ENCODE data around the gene TRAP1.
"Not testable (repeated sequence)": the region's sequence is repeated elsewhere in the genome, so short reads cannot be mapped to it uniquely, and the experiment has no call there.

The TRAP1 gene

DNA sequence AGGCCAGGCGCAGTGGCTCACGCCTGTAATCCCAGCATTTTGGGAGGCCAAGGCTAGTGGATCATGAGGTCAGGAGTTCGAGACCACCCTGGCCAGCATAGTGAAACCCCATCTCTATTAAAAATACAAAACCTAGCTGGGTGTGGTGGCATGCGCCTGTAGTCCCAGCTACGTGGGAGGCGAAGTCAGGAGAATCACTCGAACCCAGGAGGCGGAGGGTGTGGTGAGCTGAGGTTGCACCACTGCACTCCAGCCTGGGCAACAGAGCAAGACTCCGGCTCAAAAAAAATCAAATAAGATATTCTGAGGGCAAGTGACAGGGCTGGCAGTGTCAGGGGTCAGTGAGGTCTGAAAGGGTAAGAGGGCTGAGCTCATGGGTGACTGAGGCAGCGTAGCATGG lies 2.9 kb downstream of the TRAP1 start:
- not testable (repeated sequence) for DNase-seq (ENCODE audit: insufficient read length, low spot score); FAIRE-seq

DNA sequence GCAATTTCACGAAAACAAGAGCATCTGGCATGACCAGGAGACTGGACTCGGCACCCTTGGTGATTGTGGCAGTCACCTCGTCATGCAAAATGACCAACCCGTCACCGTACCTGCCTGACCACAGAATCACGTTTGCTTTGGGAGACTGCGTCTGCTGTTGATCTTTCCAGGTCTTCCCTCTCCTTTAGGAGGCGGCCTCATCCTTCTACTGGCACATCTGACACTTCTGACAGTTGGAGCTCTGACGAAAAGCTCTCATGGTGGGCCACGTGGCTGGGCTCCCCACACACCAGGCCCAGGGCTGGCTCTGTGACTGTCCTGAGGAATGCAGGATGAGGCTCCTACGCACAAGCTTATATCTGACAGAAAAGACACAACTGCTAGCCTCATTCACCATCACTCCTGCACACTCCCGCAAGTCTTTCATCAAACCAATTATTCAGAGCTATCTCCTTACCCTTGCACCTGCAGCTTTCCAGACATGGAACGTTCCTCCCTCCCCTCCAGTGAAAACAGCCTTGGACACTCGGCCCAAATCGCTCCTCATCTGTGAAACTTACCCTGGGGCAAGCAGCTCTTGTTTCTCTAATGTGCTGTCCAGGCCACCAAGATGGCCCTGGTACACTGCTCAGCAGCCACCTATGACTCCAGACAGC lies 3.6 kb downstream of the TRAP1 start:
- no peak for DNase-seq (ENCODE audit: insufficient read length, low spot score)
- no peak for FAIRE-seq

DNA sequence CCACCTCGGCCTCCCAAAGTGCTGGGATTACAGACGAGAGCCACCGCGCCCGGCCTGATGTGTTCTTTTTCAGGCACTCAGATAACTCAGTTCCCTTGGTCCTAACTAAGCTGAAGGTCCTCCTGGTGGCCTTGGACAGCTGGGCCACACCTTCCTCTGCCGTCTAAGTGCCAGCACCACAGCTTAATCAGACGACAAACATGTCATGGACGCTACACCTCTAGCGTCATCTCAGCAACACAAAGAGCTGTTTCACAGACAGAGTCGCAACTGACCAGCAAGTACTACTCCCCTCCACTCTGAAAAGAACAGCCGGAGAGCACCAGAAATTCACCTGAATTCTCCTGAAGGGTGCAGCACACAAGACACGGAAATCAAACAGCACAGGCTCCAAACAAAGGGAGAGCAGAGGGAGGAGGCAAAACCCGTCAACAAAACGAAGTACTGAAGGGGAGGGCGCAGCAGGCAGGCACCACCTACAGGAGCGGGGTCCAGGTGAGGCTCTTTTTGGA lies 4.4 kb downstream of the TRAP1 start:
- DNase-seq (ENCODE audit: insufficient read length, low spot score) (no peak), FAIRE-seq (no peak)

DNA sequence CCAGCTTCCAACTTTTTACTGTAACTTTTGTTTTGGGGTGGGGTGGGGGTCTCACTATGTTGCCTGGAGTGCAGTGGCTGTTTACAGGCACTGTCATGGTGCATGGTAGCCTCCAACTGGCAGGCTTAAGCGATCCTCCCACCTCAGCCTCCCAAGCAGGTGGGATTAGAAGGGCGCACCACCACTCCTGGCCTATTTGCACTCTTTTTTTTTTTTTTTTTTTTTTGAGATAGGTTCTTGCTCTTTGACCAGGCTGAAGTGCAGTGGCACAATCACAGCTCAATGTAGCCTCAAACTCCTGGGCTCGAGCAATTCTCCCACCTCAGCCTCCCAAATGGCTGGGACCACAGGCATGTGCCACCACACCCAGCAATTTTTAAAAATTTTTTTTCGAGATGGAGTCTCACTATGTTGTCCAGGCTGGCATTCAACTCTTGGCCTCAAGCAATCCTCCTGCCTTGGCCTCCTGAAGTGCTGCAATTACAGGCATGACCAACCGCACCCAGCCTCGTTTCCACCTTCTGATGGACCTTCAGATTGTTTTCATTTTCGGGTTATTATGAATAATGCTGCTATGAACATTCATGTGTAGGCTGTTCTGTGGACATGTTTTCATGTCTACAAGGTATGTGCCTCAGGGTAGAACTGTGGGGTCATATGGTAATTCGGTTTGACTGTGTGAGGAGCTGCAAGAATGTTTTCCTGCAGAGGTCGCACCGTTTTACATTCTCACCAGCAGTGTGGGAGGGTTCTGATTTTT lies 10.9 kb downstream of the TRAP1 start:
- FAIRE-seq: no peak

DNA sequence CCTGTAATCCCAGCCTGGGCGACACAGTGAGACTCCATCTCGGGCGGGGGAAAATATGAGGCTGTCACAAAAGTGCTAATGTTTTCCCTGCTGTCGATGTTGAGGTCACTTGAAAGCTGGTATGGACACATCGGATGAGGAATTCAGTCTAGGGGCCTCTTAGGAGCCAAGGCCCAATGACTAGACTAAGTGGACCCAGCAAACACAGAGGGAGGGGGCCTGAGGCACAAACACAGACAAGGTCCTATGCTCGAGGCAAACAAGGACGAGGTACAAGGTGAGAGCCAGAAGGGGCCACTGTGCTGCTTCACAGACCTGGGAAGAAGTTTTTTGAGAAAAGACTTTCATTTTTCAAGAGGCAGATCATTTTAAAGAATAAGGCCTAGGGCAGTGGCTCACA lies 15.2 kb downstream of the TRAP1 start:
- FAIRE-seq: no peak
- DNase-seq (ENCODE audit: insufficient read length, low spot score): no peak

More for the DNA sequence above, 10.9 kb downstream of the TRAP1 start:
- no peak for DNase-seq (ENCODE audit: insufficient read length, low spot score)

DNA sequence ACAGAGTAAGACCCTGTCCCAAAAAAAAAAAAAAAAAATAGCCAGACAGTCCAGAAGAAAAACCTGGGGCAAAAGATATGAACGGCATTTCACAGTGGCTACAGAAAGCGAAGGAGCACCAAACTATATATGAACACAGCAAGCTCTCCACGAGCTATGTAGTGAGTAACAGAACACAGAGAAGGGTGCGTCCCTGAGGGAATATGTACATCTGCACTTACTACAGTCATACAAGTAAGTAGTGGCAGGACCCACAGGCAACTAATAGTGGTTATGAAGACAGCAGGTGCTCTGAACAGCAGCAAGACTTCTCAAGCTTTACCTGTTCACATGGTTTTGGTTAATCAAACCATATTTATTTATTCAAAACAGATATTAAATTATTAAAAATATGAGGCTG lies 15.8 kb downstream of the TRAP1 start:
- no peak for FAIRE-seq
- DNase-seq (ENCODE audit: insufficient read length, low spot score): no peak

DNA sequence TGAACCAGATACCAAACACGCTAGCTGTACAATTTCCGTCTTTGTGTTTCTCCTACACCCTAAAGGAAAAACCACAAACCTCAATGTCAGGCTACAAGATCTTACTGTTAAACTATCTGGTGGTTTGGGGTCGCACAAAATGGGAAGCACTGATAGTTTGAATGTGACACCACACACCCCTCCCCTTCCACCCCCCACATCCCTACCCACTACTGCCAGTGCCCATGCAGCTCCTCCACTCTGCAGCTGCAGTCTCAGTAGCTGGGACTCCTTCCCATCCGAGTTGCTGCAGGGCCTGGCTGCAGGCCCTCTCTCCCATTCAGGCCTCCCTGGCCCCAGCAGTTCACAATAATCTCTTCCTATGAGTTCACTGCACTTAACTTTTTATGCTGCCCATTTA lies 18.4 kb downstream of the TRAP1 start:
- DNase-seq (ENCODE audit: insufficient read length, low spot score) (no peak), FAIRE-seq (no peak)

DNA sequence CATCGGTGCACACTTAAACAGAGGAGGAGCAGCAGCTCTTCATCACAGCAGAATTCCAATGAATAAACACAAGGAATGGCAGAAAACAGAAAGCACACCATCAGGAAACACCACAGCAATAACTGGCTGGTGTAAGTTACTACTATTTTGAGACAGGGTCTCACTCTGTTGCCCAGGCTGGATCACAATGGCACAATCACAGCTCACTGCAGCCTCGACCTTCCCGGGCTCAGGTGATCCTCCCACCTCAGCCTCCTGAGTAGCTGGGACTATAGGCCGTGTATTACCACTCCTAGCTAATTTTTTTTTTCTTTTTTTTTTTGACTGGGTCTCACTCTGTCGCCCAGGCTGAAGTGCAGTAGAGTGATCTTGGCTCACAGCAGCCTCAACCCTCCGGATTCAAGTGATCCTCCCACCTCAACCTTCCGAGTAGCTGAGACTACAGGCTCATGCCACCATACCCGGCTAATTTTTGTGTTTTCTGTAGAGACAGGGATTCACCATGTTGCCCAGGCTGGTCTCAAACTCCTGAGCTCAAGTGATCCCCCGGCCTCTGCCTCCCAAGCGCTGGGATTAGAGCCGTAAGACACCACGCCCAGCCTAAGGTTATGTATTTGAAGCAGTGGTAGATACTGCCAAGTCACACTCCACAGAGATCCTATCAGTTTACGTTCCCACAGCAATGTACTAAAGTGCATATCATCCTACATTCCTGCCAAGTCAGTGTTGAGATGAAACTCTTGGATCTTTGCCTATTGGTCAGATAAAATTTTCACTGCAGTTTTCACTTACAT lies 20.7 kb downstream of the TRAP1 start:
- DNase-seq (ENCODE audit: insufficient read length, low spot score) (no peak), FAIRE-seq (no peak)

DNA sequence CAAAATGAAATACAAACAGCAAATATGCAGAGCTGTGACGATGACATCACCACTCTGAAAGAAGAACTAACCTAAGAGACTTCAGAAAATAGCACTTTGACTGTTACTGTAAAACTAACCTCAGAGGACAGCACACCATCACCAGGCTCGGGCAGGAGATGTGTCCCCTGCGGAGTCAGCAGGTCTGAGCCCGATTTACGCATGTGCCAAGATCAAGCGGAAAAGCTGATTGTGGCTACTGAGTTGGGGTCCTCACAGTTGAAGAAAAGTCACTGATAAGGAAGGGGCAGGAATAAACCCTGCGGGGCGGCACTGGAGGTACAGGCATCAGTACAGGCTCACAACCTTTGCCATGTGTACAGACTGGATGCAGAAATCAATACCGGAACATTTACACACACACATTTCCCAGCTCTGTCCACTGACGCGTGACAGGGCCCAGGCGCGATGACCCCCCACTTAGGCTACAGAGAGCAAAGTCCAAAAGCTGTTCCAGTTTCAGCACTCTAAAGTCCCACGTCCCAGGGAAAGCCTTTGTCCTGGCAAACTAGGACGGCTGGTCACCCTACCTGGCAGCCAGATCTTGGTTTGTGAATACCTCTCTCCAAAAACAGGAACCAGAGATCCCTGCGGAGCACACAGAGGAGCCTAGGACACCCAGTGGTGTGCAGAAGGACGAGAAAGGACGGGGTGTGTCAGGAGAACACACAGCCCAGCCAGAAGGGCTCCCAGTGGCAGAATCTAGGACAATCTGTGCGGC lies 21.5 kb downstream of the TRAP1 start:
- FAIRE-seq: no peak
- DNase-seq (ENCODE audit: insufficient read length, low spot score): no peak

DNA sequence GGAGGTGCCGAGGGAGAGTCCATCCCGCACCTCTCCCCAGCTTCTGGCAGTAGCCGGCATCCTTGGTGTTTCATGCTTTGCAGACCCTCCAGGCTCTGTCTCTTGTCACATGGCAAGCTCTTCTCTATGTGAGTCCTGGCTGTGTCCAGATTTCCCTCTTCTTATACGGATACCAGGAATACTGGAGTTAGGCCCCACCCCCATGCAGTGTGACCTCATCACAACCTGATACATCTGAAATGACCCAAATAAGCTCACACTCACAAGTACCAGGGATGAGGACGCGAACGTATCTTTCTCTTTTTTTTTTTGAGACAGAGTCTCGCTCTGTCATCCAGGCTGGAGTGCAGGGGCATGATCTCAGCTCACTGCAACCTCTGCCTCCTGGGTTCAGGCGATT lies 23.3 kb downstream of the TRAP1 start:
- FAIRE-seq: no peak
- no peak for DNase-seq (ENCODE audit: insufficient read length, low spot score)

DNA sequence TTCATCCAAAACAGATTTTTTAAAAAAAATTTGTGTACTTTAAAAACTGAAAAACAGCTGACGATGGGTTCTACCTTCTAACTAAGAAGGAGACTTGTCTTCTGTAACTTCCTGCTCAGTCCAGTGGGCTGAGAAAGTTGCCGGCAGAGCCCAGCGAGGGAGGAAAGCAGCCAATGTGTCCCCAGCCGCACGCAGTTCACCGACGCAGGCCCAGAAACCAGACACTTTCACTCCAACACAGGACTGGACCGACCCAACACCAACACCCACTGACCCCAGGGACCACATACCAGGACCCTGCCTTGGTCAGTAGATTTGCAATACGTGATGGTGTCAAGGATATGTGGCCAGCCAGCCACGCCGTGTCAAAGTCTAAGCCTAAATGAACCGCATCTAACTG lies 25.6 kb downstream of the TRAP1 start:
- DNase-seq (ENCODE audit: insufficient read length, low spot score): no peak
- FAIRE-seq: no peak

DNA sequence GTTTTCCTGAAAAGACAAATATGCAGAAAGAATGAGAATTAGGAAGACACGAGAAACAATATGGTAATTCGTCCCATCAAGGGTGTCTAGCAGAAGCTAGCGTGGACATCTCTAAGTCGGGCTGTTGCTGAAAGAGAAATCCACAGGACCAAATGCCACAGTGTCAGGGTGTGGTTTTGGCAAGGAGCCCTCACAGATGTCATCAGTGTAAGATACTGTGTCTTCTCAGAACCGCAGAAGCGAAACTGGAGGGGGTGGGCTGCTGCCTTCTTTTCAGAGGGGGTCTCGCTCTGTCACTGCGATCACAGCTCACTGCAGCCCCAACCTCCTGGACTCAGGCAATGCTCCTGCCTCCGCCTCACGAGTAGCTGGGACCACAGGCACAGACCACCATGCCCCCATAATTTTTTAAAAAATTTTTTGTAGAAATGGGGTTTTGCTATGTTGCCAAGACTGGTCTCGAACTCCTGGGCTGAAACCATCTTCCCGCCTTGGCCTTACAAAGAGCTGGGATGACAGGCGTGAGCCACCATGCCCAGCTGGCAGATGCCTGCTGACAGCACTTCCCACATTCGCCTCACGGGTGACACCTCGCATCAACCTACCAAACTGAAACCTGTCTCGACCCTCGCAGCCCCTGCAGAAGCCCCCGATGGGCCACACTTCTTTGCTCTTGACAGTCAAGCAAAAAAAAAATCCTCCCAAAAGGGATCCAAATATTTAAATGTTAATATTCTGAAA lies 26.2 kb downstream of the TRAP1 start:
- DNase-seq (ENCODE audit: insufficient read length, low spot score): no peak

DNA sequence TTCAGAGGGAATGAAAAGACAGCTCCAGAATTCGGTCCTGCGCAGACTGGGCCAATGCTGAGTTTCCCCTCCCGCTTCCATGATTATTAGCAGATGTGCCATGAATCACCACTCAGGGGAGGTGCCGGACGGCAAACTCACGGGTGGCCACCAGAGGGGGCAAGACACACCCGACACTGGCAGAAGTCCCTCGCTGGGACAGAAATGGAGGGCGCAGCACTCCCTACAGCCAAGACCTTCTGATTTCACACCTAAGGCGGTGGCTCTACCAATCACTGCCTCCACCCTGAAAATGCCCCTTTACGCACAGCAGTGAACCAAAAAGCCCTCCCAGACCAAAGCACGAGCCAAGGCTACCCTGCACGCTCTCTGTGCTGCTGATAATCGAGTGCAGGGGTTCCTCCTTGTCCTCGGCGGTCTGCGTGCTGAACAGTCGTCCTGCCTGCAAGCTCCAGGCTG lies 26.8 kb downstream of the TRAP1 start:
- DNase-seq (ENCODE audit: insufficient read length, low spot score): peak; percentile 83
- peak; percentile 71 for FAIRE-seq

More for the DNA sequence above, 26.2 kb downstream of the TRAP1 start:
- no peak for FAIRE-seq

DNA sequence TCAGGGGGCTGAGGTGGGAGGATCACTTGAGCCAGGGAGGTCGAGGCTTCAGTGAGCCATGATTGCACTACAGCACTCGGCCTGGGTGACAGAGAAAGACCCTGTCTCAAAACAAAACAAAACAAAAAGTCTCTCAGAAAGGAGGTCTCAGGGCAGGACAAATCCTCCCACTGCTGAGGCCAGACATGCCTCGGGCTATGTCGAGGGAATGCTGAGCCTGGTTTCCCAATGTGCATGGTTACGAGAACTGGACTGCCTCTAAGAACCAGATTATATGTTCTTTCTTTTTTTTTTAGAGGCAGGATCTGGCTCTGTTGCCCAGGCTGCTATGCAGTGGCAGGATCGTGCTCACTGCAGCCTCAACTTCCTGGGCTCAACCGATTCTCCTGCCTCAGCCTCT lies 27.6 kb downstream of the TRAP1 start:
- FAIRE-seq: no peak
- DNase-seq (ENCODE audit: insufficient read length, low spot score): no peak

DNA sequence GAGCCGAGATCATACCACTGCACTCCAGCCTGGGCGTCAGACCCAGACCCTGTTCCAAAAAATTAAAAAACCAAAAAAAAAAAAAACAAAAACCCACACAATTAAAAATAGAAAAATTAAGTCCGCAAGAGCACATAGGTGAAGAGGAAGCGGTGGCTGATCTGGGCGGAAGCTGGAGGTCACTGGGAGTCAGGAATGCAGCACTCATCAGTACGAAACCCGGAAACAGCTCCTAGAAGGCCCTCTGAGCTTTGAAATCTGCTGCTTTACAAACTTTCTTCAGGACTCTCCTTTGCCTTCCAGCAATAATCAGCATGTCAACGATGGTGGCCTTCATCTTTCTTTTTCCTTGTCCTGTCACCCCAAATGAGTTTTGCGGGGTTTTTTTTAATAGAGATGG lies 29.5 kb downstream of the TRAP1 start:
- FAIRE-seq (no peak), DNase-seq (ENCODE audit: insufficient read length, low spot score) (no peak)

DNA sequence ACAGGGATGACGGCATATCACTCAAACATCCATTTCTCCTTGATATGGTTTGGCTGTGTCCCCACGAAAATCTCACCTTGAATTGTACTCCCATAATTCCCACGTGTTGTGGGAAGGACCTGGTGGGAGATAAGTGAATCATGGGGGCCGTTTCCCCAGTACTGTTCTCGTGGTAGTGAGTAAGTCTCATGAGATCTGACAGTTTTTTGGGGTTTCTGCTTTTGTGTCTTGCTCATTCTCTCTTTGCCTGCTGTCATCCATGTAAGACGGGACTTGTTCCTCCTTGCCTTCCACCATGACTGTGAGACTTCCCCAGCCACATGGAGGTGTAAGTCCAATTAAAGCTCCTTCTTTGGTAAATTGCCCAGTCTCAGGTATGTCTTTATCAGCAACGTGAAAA lies 30.3 kb downstream of the TRAP1 start:
- FAIRE-seq (no peak), DNase-seq (ENCODE audit: insufficient read length, low spot score) (no peak)

DNA sequence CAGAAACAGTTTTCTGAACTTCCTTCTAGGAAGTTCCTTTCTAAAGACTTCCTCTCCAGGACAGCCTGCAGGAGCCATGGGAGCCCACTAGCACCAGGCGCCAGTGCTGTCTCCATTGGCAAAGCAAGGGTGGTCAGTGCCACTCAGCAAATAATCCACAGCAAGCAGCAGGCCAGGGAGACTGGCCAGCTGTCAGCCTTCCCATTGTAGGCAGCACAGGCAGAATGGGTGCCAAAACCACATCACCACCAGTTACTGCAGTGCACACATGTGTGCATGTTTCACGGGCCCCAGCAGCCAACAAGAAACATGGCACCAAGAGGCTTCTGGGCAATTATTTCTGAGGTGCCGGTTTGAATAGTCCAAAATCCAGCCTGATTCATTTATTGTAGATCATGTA lies 36.1 kb downstream of the TRAP1 start:
- no peak for DNase-seq (ENCODE audit: insufficient read length, low spot score)
- FAIRE-seq: no peak

DNA sequence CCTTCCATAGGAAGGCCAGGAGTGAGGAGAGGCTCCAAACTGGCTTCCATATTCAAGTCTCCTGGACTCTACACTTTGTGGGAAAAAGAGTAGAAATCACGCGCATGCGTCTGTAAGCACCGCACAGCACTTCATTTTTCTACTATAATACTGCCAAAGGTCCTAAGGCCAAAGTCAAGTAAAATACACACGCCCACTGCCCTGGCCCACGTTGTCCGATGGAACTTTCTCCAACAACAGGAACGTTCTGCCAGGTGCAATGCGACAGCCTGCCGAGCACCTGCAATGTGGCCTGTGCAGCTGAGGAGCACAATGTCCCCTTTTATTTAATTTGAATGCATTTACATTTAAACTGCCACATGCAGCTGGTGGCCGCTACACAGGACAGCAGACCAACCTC lies 39.3 kb downstream of the TRAP1 start:
- DNase-seq (ENCODE audit: insufficient read length, low spot score): no peak
- FAIRE-seq: no peak

DNA sequence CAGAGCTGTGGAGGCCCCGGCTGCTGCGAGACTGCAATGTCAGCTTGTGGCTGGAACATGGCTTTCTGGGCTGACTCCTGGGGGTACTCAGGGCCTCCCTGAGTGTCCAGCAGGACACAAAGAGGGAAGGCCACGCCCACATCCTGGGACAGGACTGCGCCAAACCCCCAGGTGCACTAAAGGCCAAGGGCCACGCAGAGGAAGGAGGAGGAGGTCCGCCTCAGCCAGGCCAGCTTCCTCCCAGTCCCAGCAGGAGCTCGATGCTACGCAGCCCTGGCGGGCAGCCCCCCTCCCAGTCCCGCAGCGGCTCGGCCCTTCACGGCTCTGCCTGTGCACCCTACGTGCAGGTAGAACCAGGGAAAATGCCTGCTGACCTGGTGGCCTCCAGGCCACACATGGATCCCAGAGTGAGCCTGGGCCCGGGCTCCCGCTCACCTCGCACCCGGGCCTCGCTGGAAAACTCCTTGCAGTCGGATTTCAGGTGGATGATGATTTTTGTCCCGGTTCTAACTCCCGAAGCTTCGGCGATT lies 41.7 kb downstream of the TRAP1 start:
- DNase-seq (ENCODE audit: insufficient read length, low spot score): no peak
- no peak for FAIRE-seq

Measured in GM19239 (cell line).